Gastroesophageal sphincter (tissue), 3 donors: ENCODE results near the gene FOXJ3.

Experiments used
- CTCF ChIP-seq, 4 experiments: fragments of 200-600 bp in 2 of 4; fragments of 450-650 bp in 2 of 4; sonication (generic) in 1 of 4; IDR thresholded peaks; one replicate each; pipeline ENCODE4 v1.5.1; 2017 to 2019; ENCODE audit warnings: antibody characterized with exemption in 4 of 4, mild to moderate bottlenecking in 2 of 4, moderate library complexity in 2 of 4
- EP300 ChIP-seq: sonication (generic); formaldehyde crosslinking; IDR thresholded peaks from one replicate; pipeline ENCODE4 v1.6.1; 2017; ENCODE audit warnings: antibody characterized with exemption, mild to moderate bottlenecking
- POLR2A ChIP-seq, 2 donors: fragments of 450-650 bp; IDR thresholded peaks; one replicate each; pipeline ENCODE4 v1.6.1; 2017; ENCODE audit warnings: antibody characterized with exemption in 2 of 2, mild to moderate bottlenecking in 2 of 2, moderate library complexity in 1 of 2
- POLR2AphosphoS5 ChIP-seq: sonication (generic); formaldehyde crosslinking; IDR thresholded peaks from one replicate; pipeline ENCODE4 v1.6.1; 2017; ENCODE audit warnings: antibody characterized with exemption

- TF ChIP-seq CTCF (IDR thresholded peaks at IDR 0.05): no peak
- no peak for TF ChIP-seq POLR2A (IDR thresholded peaks at IDR 0.05)
- TF ChIP-seq EP300: no peak
- no peak for TF ChIP-seq POLR2AphosphoS5
Measured at GRCh38 chr1:42295816-42296215, 39.2 kb downstream of the FOXJ3 start.
